ENCODE measurements around the gene CFDP1.

The CFDP1 gene

GRCh38 chr16:75248142-75248535 is 185.2 kb downstream of the CFDP1 start:
- DNase-seq, result no peak
- H3K4me1 ChIP-seq (ENCODE audit: control insufficient read depth, insufficient read depth, low read length, poor library complexity, severe bottlenecking), result peaks cover 10% of the 10 kb centered on the region
- H3K36me3 ChIP-seq (ENCODE audit: control insufficient read depth, insufficient read depth, low read length), result no peaks in the 10 kb centered on the region
- H3K4me3 ChIP-seq (ENCODE audit: insufficient read depth, low read depth, low read length, poor library complexity, severe bottlenecking), result no peak overlapping the region
- no peak overlapping the region for H3K27ac ChIP-seq (ENCODE audit: insufficient read depth, low read length, poor library complexity, severe bottlenecking)
- H3K9me3 ChIP-seq (ENCODE audit: control insufficient read depth, low read length), result no peaks in the 10 kb centered on the region
- peaks cover 32% of the 10 kb centered on the region for H3K27me3 ChIP-seq (replicated peaks; ENCODE audit: control insufficient read depth, insufficient read depth, low read length, poor library complexity, severe bottlenecking)

- peaks cover 10% of the 10 kb centered on the region for H3K4me1 ChIP-seq (ENCODE audit: control insufficient read depth, insufficient read depth, low read length, poor library complexity, severe bottlenecking)
- no peaks in the 10 kb centered on the region for H3K9me3 ChIP-seq (ENCODE audit: control insufficient read depth, low read length)
- no peak overlapping the region for H3K4me3 ChIP-seq (ENCODE audit: insufficient read depth, low read depth, low read length, poor library complexity, severe bottlenecking)
- no peak for DNase-seq
- no peak overlapping the region for H3K27ac ChIP-seq (ENCODE audit: insufficient read depth, low read length, poor library complexity, severe bottlenecking)
- peaks cover 23% of the 10 kb centered on the region for H3K27me3 ChIP-seq (replicated peaks; ENCODE audit: control insufficient read depth, insufficient read depth, low read length, poor library complexity, severe bottlenecking)
- H3K36me3 ChIP-seq (ENCODE audit: control insufficient read depth, insufficient read depth, low read length), result no peaks in the 10 kb centered on the region
Measured at GRCh38 chr16:75247249-75247648, 186.1 kb downstream of the CFDP1 start.

DNA sequence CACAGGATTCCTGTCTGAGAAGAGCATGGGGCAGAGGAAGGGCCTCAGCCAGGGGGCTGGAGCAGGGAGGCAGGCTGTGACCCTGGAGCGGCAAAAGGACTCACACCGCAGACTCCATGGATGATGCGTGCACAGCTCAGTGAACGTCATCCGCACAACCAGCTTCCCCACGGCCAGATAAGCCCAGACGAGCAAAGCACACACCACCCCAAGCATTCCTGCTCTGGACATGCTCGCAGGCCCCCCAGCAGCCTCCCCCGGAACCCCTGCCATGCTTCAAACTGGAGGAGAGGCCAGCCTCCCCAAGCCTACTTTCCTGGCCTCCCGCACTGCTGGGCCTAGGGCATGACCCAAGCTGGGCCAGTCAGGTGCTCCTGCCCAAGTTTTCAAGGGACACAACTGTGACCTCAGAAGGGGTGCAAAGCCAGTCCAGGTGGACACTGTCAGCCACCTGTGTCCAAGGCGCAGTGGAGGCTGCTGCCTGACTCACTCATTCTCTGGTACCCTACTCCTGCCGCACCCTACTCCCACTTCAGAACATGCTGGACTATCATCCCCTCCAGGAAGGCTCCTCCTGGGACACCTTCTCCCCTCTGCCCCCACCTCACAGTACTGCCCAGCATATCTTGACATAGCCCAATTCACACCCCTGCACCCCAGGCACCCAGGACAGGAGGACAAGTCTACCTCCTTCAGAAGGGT is 186.6 kb downstream of the CFDP1 start:
- H3K9me3 ChIP-seq (ENCODE audit: control insufficient read depth, low read length), result no peaks in the 10 kb centered on the region
- no peak overlapping the region for H3K4me3 ChIP-seq (ENCODE audit: insufficient read depth, low read depth, low read length, poor library complexity, severe bottlenecking)
- peaks cover 5% of the 10 kb centered on the region for H3K4me1 ChIP-seq (ENCODE audit: control insufficient read depth, insufficient read depth, low read length, poor library complexity, severe bottlenecking)
- no peaks in the 10 kb centered on the region for H3K36me3 ChIP-seq (ENCODE audit: control insufficient read depth, insufficient read depth, low read length)
- DNase-seq, result no peak
- H3K27me3 ChIP-seq (replicated peaks; ENCODE audit: control insufficient read depth, insufficient read depth, low read length, poor library complexity, severe bottlenecking), result peaks cover 18% of the 10 kb centered on the region
- H3K27ac ChIP-seq (ENCODE audit: insufficient read depth, low read length, poor library complexity, severe bottlenecking), result no peak overlapping the region

GRCh38 chr16:75244844-75245758 is 188.2 kb downstream of the CFDP1 start:
- H3K9me3 ChIP-seq (ENCODE audit: control insufficient read depth, low read length), result no peaks in the 10 kb centered on the region
- H3K36me3 ChIP-seq (ENCODE audit: control insufficient read depth, insufficient read depth, low read length), result no peaks in the 10 kb centered on the region
- H3K27me3 ChIP-seq (replicated peaks; ENCODE audit: control insufficient read depth, insufficient read depth, low read length, poor library complexity, severe bottlenecking), result peaks cover 6% of the 10 kb centered on the region
- H3K4me1 ChIP-seq (ENCODE audit: control insufficient read depth, insufficient read depth, low read length, poor library complexity, severe bottlenecking), result no peaks in the 10 kb centered on the region
- H3K27ac ChIP-seq (ENCODE audit: insufficient read depth, low read length, poor library complexity, severe bottlenecking), result no peak overlapping the region
- no peak overlapping the region for H3K4me3 ChIP-seq (ENCODE audit: insufficient read depth, low read depth, low read length, poor library complexity, severe bottlenecking)
- DNase-seq, result no peak

DNA sequence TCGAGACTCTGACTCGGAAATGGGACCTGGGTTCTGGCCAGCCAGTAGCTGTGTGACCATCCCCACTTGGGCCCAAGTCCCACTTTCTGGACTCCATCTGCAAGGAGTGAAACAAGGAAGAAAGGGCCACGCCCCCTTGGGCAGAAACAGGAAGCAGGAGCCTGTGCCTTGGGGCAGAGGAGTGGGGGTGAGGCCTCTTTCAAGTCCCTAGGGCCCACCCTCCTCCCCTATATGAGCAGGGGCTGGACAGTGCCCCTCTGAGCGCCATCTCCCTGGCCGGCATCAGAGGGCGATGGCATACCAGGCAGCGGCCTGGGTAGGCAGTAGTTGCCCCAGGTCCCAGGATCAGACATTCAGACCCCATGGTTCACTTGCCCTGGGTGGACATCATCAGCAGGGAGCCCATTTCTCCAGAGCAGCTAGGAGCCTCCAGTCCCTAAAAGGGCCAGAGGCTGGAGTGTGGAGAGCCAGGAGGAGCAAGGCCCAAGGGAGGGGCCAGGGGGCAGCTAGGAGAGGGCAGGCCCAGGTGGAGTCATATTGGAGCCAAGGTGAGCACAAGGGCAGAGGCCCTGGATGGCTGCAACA is 189.0 kb downstream of the CFDP1 start:
- Histone ChIP-seq H3K4me3 (ENCODE audit: insufficient read depth, low read depth, low read length, poor library complexity, severe bottlenecking) (no peak overlapping the region), H3K27me3 (replicated peaks; ENCODE audit: control insufficient read depth, insufficient read depth, low read length, poor library complexity, severe bottlenecking) (no peaks in the 10 kb centered on the region), H3K27ac (ENCODE audit: insufficient read depth, low read length, poor library complexity, severe bottlenecking) (no peak overlapping the region), H3K4me1 (ENCODE audit: control insufficient read depth, insufficient read depth, low read length, poor library complexity, severe bottlenecking) (no peaks in the 10 kb centered on the region), H3K9me3 (ENCODE audit: control insufficient read depth, low read length) (no peaks in the 10 kb centered on the region), H3K36me3 (ENCODE audit: control insufficient read depth, insufficient read depth, low read length) (no peaks in the 10 kb centered on the region)
- no peak for DNase-seq
